IMR-90 (cell line): ENCODE results near the gene PLVAP. TPM values are rescaled to one million over a fixed set of nuclear protein-coding genes. Genes with fewer than 3 reads are reported as not detected.

ENCODE experiments used
- ATAC-seq: fragments of 200-7000 bp; cut with Tn5 transposase; 2 replicates; pipeline ENCODE4 v1.9.1; 2020; ENCODE audit warnings: low read depth, mild to moderate bottlenecking, moderate library complexity
- BruUV-seq: library from RNA; stranded (reverse); fragments of 400-500 nt; replicated peaks from 2 replicates; lab custom pipeline; 2021; lab: Mats Ljungman, UMichigan
- CTCF ChIA-PET: fragments of 300-600 bp; formaldehyde crosslinking; extraction: SDS; loops from one replicate; lab custom pipeline; 2021; ENCODE audit warnings: antibody characterized with exemption; lab: Yijun Ruan, JAX
- POLR2A ChIA-PET: fragments of 300-600 bp; sonication (Branson Sonifier 250); formaldehyde crosslinking; loops from one replicate; lab custom pipeline; 2022; ENCODE audit warnings: antibody characterized with exemption; ENCODE audit not compliant: unreplicated experiment; lab: Charles Lee
- DNase-seq: peaks from one replicate; pipeline ENCODE4 v3.0.0; 2013
- H2AFZ ChIP-seq: replicated peaks from 2 replicates; pipeline ENCODE3; 2013; ENCODE audit warnings: low read length, mild to moderate bottlenecking; ENCODE audit not compliant: poor library complexity
- H2AK5ac ChIP-seq: 2 replicates; pipeline ENCODE4 v1.6.1; 2013; ENCODE audit warnings: low read depth, low read length, inconsistent platforms
- H2AK9ac ChIP-seq: replicated peaks from 2 replicates; pipeline ENCODE3; 2013; ENCODE audit warnings: mild to moderate bottlenecking, low read depth, low read length, moderate library complexity; ENCODE audit not compliant: poor library complexity
- H2BK120ac ChIP-seq: 2 replicates; pipeline ENCODE4 v1.6.1; 2013; ENCODE audit warnings: low read depth, low read length, inconsistent platforms
- H2BK15ac ChIP-seq: 3 replicates; pipeline ENCODE4 v1.6.1; 2013; ENCODE audit warnings: low read depth, low read length, inconsistent platforms
- H2BK20ac ChIP-seq: 2 replicates; pipeline ENCODE4 v1.6.1; 2013; ENCODE audit warnings: low read depth, mild to moderate bottlenecking, inconsistent platforms, low read length, moderate library complexity
- H2BK5ac ChIP-seq: 2 replicates; pipeline ENCODE4 v1.6.1; 2013; ENCODE audit warnings: mild to moderate bottlenecking, low read depth, low read length, inconsistent platforms; ENCODE audit not compliant: poor library complexity, severe bottlenecking
- H3K14ac ChIP-seq: replicated peaks from 2 replicates; pipeline ENCODE4 v1.6.1; 2013; ENCODE audit warnings: low read depth, low read length, inconsistent platforms
- H3K18ac ChIP-seq: 2 replicates; pipeline ENCODE4 v1.6.1; 2013; ENCODE audit warnings: low read depth, low read length, control low read depth
- H3K23ac ChIP-seq: 2 replicates; pipeline ENCODE4 v1.6.1; 2013; ENCODE audit warnings: low read depth, low read length, inconsistent platforms
- H3K27ac ChIP-seq: 2 replicates; pipeline ENCODE4 v1.5.1; 2013; ENCODE audit warnings: mild to moderate bottlenecking, control low read depth, low read length; ENCODE audit not compliant: insufficient read depth
- H3K27me3 ChIP-seq: 2 replicates; pipeline ENCODE4 v1.6.1; 2013; ENCODE audit warnings: low read length; ENCODE audit not compliant: control insufficient read depth, insufficient read depth
- H3K36me3 ChIP-seq: 2 replicates; pipeline ENCODE4 v1.6.1; 2013; ENCODE audit warnings: low read length, mixed read lengths; ENCODE audit not compliant: control insufficient read depth, insufficient read depth
- H3K4ac ChIP-seq: 2 replicates; pipeline ENCODE4 v1.6.1; 2013; ENCODE audit warnings: low read depth, low read length, inconsistent platforms
- H3K4me1 ChIP-seq: 2 replicates; pipeline ENCODE4 v1.6.1; 2013; ENCODE audit warnings: low read length, mixed read lengths; ENCODE audit not compliant: control insufficient read depth, insufficient read depth
- H3K4me2 ChIP-seq: 2 replicates; pipeline ENCODE4 v1.6.1; 2013; ENCODE audit warnings: low read depth, mild to moderate bottlenecking, control low read depth, low read length, moderate library complexity
- H3K4me3 ChIP-seq: 2 replicates; pipeline ENCODE4 v1.5.1; 2013; ENCODE audit warnings: low read depth, mild to moderate bottlenecking, control low read depth, low read length, moderate library complexity; ENCODE audit not compliant: insufficient read depth
- H3K56ac ChIP-seq: 2 replicates; pipeline ENCODE4 v1.6.1; 2013; ENCODE audit warnings: low read length, inconsistent platforms; ENCODE audit not compliant: insufficient read depth; ENCODE audit errors: extremely low read depth
- H3K79me1 ChIP-seq, 2 experiments: 2 replicates each; pipeline ENCODE4 v1.6.1; 2013; ENCODE audit warnings: low read length in 2 of 2, inconsistent platforms in 1 of 2, low read depth in 1 of 2
- H3K9ac ChIP-seq: 2 replicates; pipeline ENCODE4 v1.6.1; 2013; ENCODE audit warnings: low read depth, low read length, control low read depth
- H3K9me1 ChIP-seq: 2 replicates; pipeline ENCODE4 v1.6.1; 2013; ENCODE audit warnings: low read length, inconsistent platforms; ENCODE audit not compliant: insufficient read depth
- H3K9me3 ChIP-seq: 2 replicates; pipeline ENCODE4 v1.6.1; 2013; ENCODE audit warnings: low read length; ENCODE audit not compliant: control insufficient read depth, insufficient read depth
- H4K20me1 ChIP-seq: 2 replicates; pipeline ENCODE4 v1.6.1; 2013; ENCODE audit warnings: low read length, inconsistent platforms; ENCODE audit not compliant: insufficient read depth
- H4K5ac ChIP-seq: 2 replicates; pipeline ENCODE4 v1.6.1; 2013; ENCODE audit warnings: mild to moderate bottlenecking, low read depth, low read length, control low read depth
- H4K8ac ChIP-seq, 2 experiments: 2 replicates each; pipeline ENCODE4 v1.6.1; 2013; ENCODE audit warnings: low read depth in 2 of 2, low read length in 2 of 2, control low read depth in 1 of 2, inconsistent platforms in 1 of 2
- H4K91ac ChIP-seq: 2 replicates; pipeline ENCODE4 v1.6.1; 2013; ENCODE audit warnings: low read depth, low read length, inconsistent platforms; ENCODE audit not compliant: insufficient read depth
- CEBPB ChIP-seq: IDR thresholded peaks from 2 replicates; pipeline ENCODE4 v1.6.1; 2012; ENCODE audit warnings: low read depth, low read length, improper control_type of control experiment
- CHD1 ChIP-seq: IDR thresholded peaks from 2 replicates; pipeline ENCODE4 v1.6.1; 2012; ENCODE audit warnings: low read depth, low read length, improper control_type of control experiment
- CTCF ChIP-seq: conservative IDR thresholded peaks from 2 replicates; pipeline ENCODE4 v1.5.1; 2012; ENCODE audit warnings: mild to moderate bottlenecking, low read depth, low read length, improper control_type of control experiment
- MXI1 ChIP-seq: IDR thresholded peaks from 2 replicates; pipeline ENCODE4 v1.6.1; 2012; ENCODE audit warnings: low read depth, mild to moderate bottlenecking, low read length, moderate library complexity, borderline replicate concordance
- POLR2A ChIP-seq: IDR thresholded peaks from 2 replicates; pipeline ENCODE4 v1.6.1; 2012; ENCODE audit warnings: mild to moderate bottlenecking, low read depth, low read length
- RAD21 ChIP-seq: IDR thresholded peaks from 2 replicates; pipeline ENCODE4 v1.6.1; 2012; ENCODE audit warnings: low read length, improper control_type of control experiment
- RFX5 ChIP-seq: IDR thresholded peaks from 2 replicates; pipeline ENCODE4 v1.8.0; 2012; ENCODE audit warnings: low read depth, mild to moderate bottlenecking, low read length, moderate library complexity
- SMC3 ChIP-seq: fragments of 150-350 bp; IDR thresholded peaks from 2 replicates; pipeline ENCODE4 v1.6.1; 2016; ENCODE audit warnings: low read depth, mild to moderate bottlenecking, antibody characterized with exemption, low read length, moderate library complexity
- whole genome bisulfite sequencing, 2 experiments: methylation state at CpG; one replicate each; pipeline versions ENCODE4 v1.1.5 to v1.1.7; 2013; ENCODE audit warnings: missing lambda C conversion rate in 2 of 2; ENCODE audit not compliant: insufficient read length in 1 of 2; ENCODE audit errors: extremely low coverage in 2 of 2; 5-methylcytosine and 5-hydroxymethylcytosine counted together
- dilution Hi-C: fragments of 300-500 bp; cut with HindIII; formaldehyde crosslinking; loops from one replicate; pipeline ENCODE4 v1.14.3; 2018; ENCODE audit warnings: low sequenced_read_pairs; ENCODE audit not compliant: unreplicated experiment
- in situ Hi-C: fragments of 300-500 bp; cut with MboI; formaldehyde crosslinking; loops from 3 replicates; pipeline ENCODE4 v1.14.3; 2019; ENCODE audit warnings: low sequenced_read_pairs, inconsistent platforms, mixed read lengths
- intact Hi-C: fragments of 100-400 bp; cut with micrococcal nuclease; formaldehyde crosslinking; loops from 2 replicates; pipeline ENCODE4 v1.10.0; 2022
- polyA plus RNA-seq, 3 experiments: library from polyadenylated mRNA; depleted of rRNA; stranded (reverse); fragments of >200 nt; gene quantifications; 2 replicates each; pipeline ENCODE4 v1.2.3, GENCODE V29; 2012; ENCODE audit warnings: low replicate concordance in 1 of 3
- total RNA-seq: library from RNA; depleted of rRNA; stranded (reverse); fragments of >200 nt; gene quantifications from 2 replicates; pipeline ENCODE4 v1.2.3, GENCODE V29; 2012

PLVAP gene
- total and polyA plus RNA-seq, 2 of the 4 experiments (the other 2 are of a cell fraction) = not detected

GRCh38 chr19:17385878-17386611 is 8.9 kb upstream of the PLVAP start:
- BruUV-seq = no TSS peak
- no peak for TF ChIP-seq MXI1
- TF ChIP-seq CTCF = peak; percentile 85
- TF ChIP-seq SMC3 = peak; percentile 81
- TF ChIP-seq RFX5 = no peak
- no peak for TF ChIP-seq CEBPB
- peak; percentile 80 for TF ChIP-seq RAD21
- no peak for TF ChIP-seq POLR2A
- no peak for TF ChIP-seq CHD1
- POLR2A ChIA-PET = no interaction called here

More at GRCh38 chr19:17385878-17386611, 8.9 kb upstream of the PLVAP start:
- no peak overlapping the region for H3K56ac ChIP-seq
- ATAC-seq = peak; percentile 67
- no peak overlapping the region for H2BK20ac ChIP-seq
- H3K4ac ChIP-seq = no peak overlapping the region
- in situ Hi-C loops = loop anchor here (5.0 kb wide), 1 partner anchor 39 kb away; no protein-coding TSS in a partner anchor
- peak overlapping the region; percentile 43; the same call in 1 of the 2 replicates for H2AK5ac ChIP-seq
- peaks cover 9% of the 10 kb centered on the region; the same call in 1 of the 2 replicates for H3K9me3 ChIP-seq
- CTCF ChIA-PET = interaction anchor here (0.8 to 1.3 kb wide), 3 partner anchors 19 to 77 kb away, joined by 3 to 4 read pairs (median 3); no protein-coding TSS in a partner anchor
- no peak overlapping the region for H4K5ac ChIP-seq
- no peaks in the 10 kb centered on the region for H3K4me1 ChIP-seq
- H3K79me1 ChIP-seq = no peaks in the 10 kb centered on the region
- H3K23ac ChIP-seq = no peak overlapping the region
- peak overlapping the region; percentile 55 for H2AK9ac ChIP-seq
- H3K4me3 ChIP-seq = no peak overlapping the region
- DNase-seq = peak; percentile 30
- no peak overlapping the region for H2BK15ac ChIP-seq
- WGBS, 2 experiments = 35% methylated on average over 7 of the region's 20 CpGs; no CpG with 5 or more reads in 1 of the 2 experiments
- no peak overlapping the region for H3K4me2 ChIP-seq
- no peak overlapping the region for H3K18ac ChIP-seq
- H3K9ac ChIP-seq = no peak overlapping the region
- H3K27ac ChIP-seq = no peak overlapping the region
- peak overlapping the region; percentile 85 for H2AFZ ChIP-seq
- no peak overlapping the region for H2BK120ac ChIP-seq
- no peak overlapping the region for H4K8ac ChIP-seq
- peaks cover 3% of the 10 kb centered on the region for H3K27me3 ChIP-seq
- intact Hi-C loops = loop anchor here (1.0 to 2.0 kb wide), 2 partner anchors 40 to 93 kb away; no protein-coding TSS in a partner anchor
- no peaks in the 10 kb centered on the region for H4K20me1 ChIP-seq
- H3K9me1 ChIP-seq = no peaks in the 10 kb centered on the region
- H3K14ac ChIP-seq = no peak overlapping the region
- H4K91ac ChIP-seq = no peak overlapping the region
- H2BK5ac ChIP-seq = no peak overlapping the region
- H3K36me3 ChIP-seq = no peaks in the 10 kb centered on the region
- dilution Hi-C loops = no loop called here
